ENCODE measurements around the gene CAT. TPM values are rescaled to one million over a fixed set of nuclear protein-coding genes. Genes with fewer than 3 reads are reported as not detected.
A peak's percentile ranks its signal among the peaks of the same experiment; 100 is the strongest.

The CAT gene
- total RNA-seq, 8 experiments from 2014 or later, result 12.2 to 59.6 (median 29.7) TPM

DNA sequence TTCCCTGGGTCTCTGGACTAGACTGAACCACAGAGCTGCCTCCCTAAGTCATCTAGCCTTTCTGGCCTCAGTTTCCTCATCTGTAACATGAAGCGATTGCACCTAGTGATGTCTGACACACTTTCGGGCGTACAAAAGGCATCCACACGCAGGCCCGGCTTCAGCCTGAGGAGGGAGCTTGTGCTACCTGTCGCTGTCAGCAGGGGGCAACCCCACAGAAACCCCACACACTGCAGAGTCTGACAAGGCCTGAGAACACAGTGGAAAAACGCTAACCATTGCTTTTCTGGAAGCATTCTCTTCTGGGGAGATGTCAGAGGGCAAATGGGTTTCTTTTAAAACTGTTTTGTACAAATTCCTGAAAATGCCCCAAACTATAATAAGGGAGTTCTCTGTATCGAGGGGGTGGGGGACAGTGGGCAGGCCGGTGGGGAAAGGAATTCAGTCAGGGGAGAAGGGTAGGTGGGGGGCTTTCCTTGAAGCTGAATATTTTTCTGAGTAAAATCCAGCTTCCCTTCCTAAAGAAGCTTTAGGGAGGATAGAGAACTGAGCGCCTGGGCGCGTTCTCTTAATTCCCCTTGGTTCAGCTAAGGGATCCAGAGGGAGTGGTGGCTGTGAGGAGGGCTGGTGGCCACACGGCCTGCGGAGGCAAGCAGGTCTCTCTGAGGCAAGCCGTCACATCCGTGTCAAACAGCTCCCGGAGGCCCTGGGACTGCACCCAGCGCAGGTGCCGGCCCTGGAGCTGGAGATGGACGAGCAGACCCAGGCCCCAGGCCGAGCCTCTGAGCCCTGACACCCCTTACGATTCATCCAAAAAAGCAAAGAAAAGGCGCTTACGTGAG lies 74.3 kb downstream of the CAT start:
- in situ Hi-C loops (cut with MboI; ENCODE audit: low pct_unique_long_range_greater_than_20kb in 2 of 9, low sequenced_read_pairs in 9 of 9, unreplicated experiment in 9 of 9), result no loop called here
- ATAC-seq (replicated peaks in 6 of 8), result peak; percentile 41 to 97 (median 48)
- no peaks in the 10 kb centered on the region for H3K4me1 ChIP-seq (replicated peaks in 1 of 2)
- 29 to 95% (median 79%) methylated on average over 1 to 15 of the region's 24 CpGs; no CpG with 5 or more reads in 4 of the 10 experiments for WGBS, 10 experiments
- H3K27ac ChIP-seq, result no peak overlapping the region
- no peak overlapping the region for H3K4me3 ChIP-seq

DNA sequence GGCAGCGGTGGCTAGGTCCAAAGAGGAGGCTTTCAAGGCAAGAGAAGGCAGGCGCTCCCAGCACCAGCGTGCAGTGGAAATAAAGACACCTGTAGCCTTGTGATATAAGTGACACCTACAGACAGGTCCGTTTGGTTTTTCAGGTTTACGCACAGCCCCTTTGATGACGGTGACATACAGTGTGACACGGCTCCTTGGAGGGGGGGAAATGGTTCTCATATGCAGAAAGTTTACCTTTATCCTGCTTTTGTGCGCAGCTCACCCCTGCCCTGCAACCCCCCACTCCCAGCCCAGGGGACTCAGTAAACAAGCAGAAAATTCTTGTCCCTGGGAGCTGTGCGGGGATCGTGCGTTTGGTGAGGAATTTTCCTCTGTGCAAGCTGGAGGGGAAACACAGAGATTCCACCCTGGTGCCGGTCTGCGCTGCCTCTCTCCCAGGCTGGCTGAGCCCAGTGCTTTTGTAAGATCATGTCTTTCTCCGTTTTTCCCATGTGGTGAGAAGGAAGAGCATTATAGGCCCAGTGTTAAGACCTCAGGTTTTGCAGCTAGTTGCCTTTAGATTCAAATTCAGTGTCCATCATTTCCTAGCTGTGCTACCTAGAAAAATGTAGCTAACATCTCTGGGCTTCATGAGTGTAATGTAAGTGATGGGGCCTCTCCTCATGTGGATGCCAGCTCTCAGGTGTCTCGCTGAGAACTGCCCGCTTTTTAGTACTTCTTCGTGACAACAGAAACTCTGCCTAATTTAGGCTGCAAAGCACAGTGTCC lies 75.1 kb downstream of the CAT start, which contains the start of gene ELF5:
Gene ELF5, minus strand, starts transcription at position 113 of the 768 bp plus-strand sequence. CDS start 8,045 bp downstream, outside the sequence.
- peak in 3 of 8 experiments; percentile 45 to 94 (median 46) for ATAC-seq (replicated peaks in 6 of 8)
- Histone ChIP-seq H3K4me1 (replicated peaks in 1 of 2) (no peaks in the 10 kb centered on the region), H3K4me3 (no peak within 1 kb of the TSS), H3K27ac (no peak within 1 kb of the TSS)
- WGBS, 10 experiments, result 42 to 93% (median 89%) methylated on average over 2 to 10 of the region's 17 CpGs; no CpG with 5 or more reads in 1 of the 10 experiments
- in situ Hi-C loops (cut with MboI; ENCODE audit: low pct_unique_long_range_greater_than_20kb in 2 of 9, low sequenced_read_pairs in 9 of 9, unreplicated experiment in 9 of 9), result no loop called here

DNA sequence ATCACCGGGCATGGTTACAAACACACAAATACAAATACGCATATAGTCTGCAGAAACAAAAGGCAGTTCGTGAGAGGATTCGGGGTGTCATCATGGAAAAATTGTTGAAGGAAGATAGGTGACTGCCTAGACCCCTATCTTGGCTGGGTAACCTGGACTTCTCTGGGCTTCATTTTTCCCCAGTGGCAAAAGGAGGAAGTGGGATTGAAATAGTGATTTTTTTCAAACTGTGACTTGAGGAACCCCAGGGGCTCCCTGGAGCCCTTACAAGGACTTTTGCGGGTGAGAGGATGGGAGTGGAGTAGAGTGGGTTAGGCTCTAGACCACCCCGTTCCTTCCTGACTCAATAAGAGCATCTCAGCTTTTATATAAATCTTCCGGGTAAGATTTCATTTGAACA lies 75.9 kb downstream of the CAT start:
- WGBS, 10 experiments, result 64 to 100% (median 90%) methylated on average over 2 to 7 of the region's 7 CpGs; no CpG with 5 or more reads in 3 of the 10 experiments

DNA sequence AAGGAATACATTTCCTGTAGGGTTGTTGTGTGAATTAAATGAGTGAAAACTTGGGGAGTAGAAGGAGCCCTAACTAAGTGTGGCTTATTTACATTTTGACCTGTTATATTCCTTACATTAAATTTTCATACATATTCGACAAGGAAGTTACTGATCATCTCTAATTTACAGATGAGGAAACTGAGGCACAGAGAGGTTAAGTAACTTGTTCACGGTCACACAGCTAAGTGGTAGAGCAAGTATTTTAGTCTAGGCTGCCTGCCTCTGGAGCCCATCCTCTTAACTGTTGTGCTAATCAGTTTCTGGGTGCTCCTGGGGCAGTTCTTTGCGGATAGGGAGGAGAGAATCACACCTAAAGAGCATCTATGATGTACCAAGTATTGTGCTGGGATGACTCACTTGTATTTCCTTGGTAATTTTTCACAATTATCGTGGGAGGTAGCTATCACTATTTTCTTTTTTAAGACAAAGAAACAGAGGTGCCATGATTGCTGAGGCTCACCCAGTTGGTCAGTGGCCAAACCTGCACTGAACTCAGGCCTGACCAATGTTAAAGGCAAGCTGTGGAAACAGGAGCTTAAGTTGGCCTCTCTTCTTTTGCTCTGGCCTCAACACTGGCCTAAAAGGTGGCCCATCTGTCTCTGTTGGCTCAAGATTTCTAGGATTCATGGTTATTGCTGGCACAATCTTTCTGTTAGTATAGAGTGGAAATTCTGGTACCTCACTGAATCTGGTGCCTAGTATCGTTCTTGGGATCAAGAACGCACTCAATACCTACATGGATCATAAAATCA lies 77.7 kb downstream of the CAT start:
- no peak for ATAC-seq (replicated peaks in 6 of 8)
- no peak overlapping the region for H3K27ac ChIP-seq
- in situ Hi-C loops (cut with MboI; ENCODE audit: low pct_unique_long_range_greater_than_20kb in 2 of 9, low sequenced_read_pairs in 9 of 9, unreplicated experiment in 9 of 9), result no loop called here
- WGBS, 10 experiments, result 0 to 100% (median 86%) methylated on average over 1 to 6 of the region's 6 CpGs; no CpG with 5 or more reads in 1 of the 10 experiments
- H3K4me1 ChIP-seq (replicated peaks in 1 of 2), result no peaks in the 10 kb centered on the region
- no peak overlapping the region for H3K4me3 ChIP-seq

More for the DNA sequence above, 75.9 kb downstream of the CAT start:
- Histone ChIP-seq H3K4me3 (no peak overlapping the region), H3K27ac (no peak overlapping the region), H3K4me1 (replicated peaks in 1 of 2) (no peaks in the 10 kb centered on the region)
- no peak for ATAC-seq (replicated peaks in 6 of 8)
- in situ Hi-C loops (cut with MboI; ENCODE audit: low pct_unique_long_range_greater_than_20kb in 2 of 9, low sequenced_read_pairs in 9 of 9, unreplicated experiment in 9 of 9), result no loop called here

DNA sequence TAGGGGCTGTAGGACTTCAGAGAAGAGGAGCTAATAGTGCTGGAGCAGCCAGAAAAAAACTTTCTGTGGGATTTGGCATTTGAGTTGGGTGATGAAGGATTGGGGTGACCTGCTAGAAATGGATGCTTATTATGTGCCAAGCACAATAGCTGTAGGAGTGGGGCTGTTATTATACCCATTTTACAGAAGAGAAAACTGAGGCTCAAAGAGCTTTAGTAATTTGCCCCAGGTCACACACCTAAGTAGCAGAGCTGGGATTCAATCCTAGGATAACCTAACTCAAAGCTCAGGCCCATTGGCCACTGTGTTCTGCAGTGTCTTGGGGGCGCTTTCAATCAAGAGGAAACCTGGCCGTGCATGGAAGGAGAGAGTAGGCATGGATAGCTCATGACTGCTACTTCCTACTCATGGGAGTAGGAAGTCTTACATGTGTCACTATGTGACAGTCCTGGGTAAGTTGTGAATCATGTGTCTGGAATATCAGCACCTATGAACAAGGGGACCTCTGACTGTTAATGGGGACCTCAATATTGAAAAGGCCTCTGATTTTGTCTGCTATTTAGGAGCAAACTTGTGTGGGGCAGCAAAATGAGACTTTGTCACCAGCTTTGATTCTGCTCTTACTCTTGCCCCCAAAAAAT lies 81.0 kb downstream of the CAT start:
- Histone ChIP-seq H3K4me3 (no peak overlapping the region), H3K27ac (no peak overlapping the region), H3K4me1 (replicated peaks in 1 of 2) (no peaks in the 10 kb centered on the region)
- in situ Hi-C loops (cut with MboI; ENCODE audit: low pct_unique_long_range_greater_than_20kb in 2 of 9, low sequenced_read_pairs in 9 of 9, unreplicated experiment in 9 of 9), result no loop called here
- WGBS, 10 experiments, result 58 to 100% (median 92%) methylated on average over 1 to 2 of the region's 2 CpGs; no CpG with 5 or more reads in 5 of the 10 experiments
- no peak for ATAC-seq (replicated peaks in 6 of 8)

DNA sequence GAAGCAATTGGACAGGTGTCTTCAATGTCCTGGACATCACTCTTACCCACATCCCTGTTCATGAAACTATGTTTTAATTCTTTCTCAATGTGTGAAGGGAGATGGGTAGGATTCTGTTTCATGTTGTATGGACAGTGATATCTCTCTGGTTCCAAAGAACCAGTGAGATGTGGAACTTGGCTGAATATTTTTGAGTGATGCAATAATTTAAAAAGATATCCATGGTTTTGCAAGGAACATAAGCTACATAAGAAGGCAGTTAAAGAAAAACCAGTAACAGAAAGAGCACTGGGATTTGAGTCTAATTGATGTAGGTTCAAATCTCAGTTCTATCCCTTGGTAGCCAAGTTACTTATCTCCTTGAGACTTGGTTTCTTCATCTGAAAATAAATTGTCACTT lies 82.5 kb downstream of the CAT start:
- Histone ChIP-seq H3K27ac (no peak overlapping the region), H3K4me1 (replicated peaks in 1 of 2) (no peaks in the 10 kb centered on the region), H3K4me3 (no peak overlapping the region)
- no peak for ATAC-seq (replicated peaks in 6 of 8)
- in situ Hi-C loops (cut with MboI; ENCODE audit: low pct_unique_long_range_greater_than_20kb in 2 of 9, low sequenced_read_pairs in 9 of 9, unreplicated experiment in 9 of 9), result no loop called here

Other genes starting within 250 kb of the CAT start
- gene ABTB2, start 80.9 kb upstream of the CAT start, total RNA-seq, result 1 to 10 TPM; 3.0 to 5.0 (median 3.7) TPM
- gene ELF5, start 74.9 kb downstream of the CAT start, total RNA-seq, result under 1 TPM in 3 of 8 experiments, not detected in 5; 0.17 to 0.57 (median 0.28) TPM
- 100 to 1,000 TPM in 1 of 8 experiments, 10 to 100 TPM in 2, under 1 TPM in 4, not detected in 1; 0.09 to 101 (median 0.47) TPM for gene EHF, start 182.2 kb downstream of the CAT start, total RNA-seq

Data from motor neuron (in vitro differentiated cells).